T-helper 1 cell treated with Interleukin-12 subunit alpha and Interleukin-12 subunit beta and Interleukin-4 antibody, amounts not matched to agents 30 ng/mL and 1 ng/mL, for 36 hours (primary cell): Measurements from ENCODE around the gene SIN3B. TPM values are rescaled to one million over a fixed set of nuclear protein-coding genes. Genes with fewer than 3 reads are reported as not detected.

Source experiments
- intact Hi-C: fragments of 100-400 bp; cut with micrococcal nuclease; formaldehyde crosslinking; loops from one replicate; pipeline ENCODE4 v1.15.1; 2024
- total RNA-seq: library from RNA; stranded (reverse); gene quantifications from 2 replicates; pipeline ENCODE4 v1.2.3, GENCODE V29; 2022

The SIN3B gene
- total RNA-seq, 1 donor from 2014 or later: 41.0 TPM

DNA sequence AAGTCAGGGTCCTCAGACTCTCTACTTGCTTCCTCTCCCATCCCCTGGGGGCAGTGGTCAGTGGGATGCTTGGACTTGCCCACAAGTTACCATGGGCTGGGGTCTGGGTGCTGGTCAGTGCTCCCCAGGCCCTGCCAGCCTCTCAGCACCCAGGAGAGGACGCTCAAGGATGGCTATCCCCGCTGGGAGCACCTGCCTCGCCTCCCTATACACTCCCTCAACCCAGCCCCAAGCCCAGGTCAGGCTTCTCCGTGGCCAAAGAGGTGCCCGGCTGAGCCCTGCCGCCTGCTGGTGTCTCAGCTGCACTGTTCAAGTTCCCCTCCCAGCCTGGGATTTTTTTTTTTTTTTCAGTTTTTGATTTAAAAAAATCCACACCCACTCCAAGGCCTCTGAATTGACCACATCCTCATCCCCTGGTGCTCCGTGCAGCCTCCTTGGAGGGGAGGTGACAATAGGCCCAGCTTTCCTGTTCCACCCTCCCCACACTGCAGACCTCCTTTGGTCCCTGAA lies 70.4 kb downstream of the SIN3B start:
- intact Hi-C loops: loop anchor here (1.0 to 10.0 kb wide), 4 partner anchors 123 to 328 kb away; partner anchors contain the start of gene OCEL1

DNA sequence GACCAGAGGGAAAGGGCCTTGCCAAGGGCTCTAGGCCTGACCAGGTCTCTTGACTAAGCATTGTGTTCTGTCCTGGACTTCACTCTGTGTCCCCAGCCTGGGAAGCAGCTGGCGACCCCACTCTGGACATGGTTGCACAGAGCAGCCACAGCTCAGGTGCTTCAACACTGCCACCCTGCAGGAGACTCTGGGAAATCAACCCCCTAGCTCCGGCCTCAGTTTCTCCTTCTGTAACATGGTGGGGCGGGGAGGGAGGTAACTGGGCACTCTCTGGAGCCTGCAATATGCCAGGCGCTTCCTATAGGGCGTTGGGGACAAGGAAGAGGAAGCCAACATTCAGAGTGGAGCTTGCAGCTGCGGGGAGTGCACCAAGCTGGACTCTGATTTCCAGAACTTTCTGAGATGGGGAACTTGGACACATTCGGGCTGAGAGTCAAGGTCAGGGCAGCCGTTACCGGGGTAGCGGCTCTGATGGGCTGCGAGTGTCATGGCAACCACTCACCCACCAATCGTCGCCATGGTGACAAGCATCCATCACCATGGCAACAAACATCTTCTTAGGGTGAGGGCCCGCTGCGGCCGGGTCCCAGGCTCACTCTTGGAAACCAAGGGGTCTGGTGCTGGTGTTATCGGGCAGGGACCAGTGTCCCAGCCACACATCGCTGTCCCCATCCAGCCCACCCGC lies 72.4 kb downstream of the SIN3B start:
- intact Hi-C loops: no loop called here

DNA sequence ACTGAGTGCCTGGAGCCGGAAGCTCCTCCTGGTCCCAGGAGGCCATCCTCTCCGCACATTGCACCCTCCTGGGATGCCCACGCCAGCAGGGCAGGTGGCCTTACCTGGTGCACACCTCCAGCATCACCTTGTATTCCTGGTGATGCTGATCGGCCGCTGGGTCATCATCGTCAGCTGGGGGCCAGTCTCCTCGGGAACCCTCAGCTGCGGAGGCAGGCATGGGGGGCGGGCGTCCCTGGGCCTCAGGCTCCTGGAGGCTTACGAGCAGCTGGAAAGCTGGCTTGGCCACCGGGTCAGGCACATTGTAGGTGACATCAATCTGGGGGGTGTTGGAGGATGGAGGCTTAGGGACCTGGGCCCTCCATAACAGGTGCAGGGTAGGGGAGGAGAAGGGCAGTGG lies 73.3 kb downstream of the SIN3B start:
- intact Hi-C loops: no loop called here

DNA sequence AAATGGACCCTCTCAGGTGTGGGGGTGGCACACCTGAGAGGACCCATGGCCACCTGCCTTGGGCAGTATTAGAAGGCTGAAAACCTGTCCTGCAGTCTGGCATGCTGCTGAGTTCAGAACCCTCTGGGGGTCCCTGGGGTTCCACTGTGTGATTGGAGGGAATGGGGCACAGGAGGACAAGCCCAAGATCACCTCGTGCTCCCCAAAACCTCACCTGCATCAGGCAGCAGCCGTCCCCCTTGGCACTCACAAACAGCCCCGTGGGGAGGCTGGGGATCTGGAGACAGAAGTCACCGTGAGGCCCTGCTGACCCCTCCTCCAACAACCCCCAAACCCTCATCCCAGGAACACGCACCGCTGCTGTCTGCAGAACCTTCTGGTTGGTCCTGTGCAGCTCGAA lies 74.1 kb downstream of the SIN3B start:
- intact Hi-C loops: no loop called here

DNA sequence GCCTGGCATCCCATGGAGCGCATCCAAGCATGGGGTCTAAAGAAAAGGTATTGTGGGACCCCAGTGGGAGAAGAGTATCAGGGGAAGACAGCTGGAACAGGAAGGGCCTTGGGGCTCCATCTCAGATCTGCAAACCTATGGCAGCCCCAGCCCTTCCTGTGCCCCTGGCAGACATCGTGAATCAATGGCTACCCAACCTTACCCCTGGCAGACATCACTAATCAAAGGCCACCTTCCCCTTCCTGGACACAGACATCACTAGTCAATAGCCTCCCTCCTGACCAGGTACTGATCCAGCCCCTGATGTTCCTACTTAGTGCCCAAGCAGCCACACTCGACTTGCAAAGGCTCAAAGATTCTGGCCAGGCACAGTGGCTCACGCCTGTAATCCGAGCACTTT lies 75.4 kb downstream of the SIN3B start:
- intact Hi-C loops: no loop called here

DNA sequence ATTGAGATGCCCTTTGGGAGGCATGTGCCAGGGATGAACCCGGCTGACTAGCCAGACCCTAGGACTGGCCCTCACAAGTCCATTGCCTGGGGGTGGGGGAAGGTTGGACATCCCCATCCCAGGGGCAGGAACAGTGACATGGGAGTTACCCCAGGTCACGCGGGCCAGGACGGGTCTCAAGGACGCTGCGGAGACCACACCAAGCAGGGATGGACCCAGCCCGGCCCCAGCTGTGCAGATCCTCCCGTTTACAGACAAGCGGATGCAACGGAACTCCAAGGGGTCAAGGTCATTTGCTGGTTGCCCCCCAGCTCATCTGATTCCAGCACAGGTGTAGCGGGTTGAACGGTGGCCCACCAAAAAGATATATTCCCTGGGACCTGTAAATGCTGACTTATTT lies 79.6 kb downstream of the SIN3B start:
- intact Hi-C loops: no loop called here

DNA sequence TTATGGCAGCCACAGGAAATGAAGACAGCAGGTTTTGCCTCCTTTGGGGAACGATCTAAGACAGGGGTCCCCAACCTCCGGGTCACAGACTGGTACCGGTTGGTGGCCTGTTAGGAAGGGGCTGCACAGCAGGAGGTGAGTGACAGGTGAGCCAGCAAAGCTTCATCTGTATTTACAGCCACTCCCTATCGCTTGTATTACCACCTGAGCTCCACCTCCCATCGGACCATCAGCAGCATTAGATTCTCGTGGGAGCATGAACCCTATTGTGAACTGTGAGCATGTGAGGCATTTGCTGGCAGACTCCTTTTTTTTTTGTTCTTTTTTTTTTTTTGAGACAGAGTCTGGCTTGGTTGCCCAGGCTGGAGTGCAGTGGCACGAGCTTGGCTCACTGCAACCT lies 81.8 kb downstream of the SIN3B start:
- intact Hi-C loops: no loop called here

DNA sequence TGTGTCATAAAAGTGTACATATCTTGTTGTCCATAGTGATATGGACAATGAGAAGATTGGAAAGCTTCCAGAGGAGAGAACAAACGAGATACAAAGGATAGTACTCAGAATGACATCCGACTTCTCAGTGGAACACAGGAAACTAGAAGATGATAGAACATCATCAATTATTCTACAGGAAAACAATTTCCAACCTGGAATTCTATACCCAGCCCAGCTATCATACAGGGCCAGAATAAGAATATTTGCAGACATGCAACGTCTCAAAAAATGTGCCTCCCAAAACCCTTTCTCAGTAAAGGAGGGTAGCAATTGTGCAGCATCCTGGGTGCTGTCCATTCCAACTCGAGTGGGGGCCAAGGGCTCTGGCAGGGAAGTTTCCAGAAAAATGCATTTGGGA lies 83.6 kb downstream of the SIN3B start:
- intact Hi-C loops: no loop called here

DNA sequence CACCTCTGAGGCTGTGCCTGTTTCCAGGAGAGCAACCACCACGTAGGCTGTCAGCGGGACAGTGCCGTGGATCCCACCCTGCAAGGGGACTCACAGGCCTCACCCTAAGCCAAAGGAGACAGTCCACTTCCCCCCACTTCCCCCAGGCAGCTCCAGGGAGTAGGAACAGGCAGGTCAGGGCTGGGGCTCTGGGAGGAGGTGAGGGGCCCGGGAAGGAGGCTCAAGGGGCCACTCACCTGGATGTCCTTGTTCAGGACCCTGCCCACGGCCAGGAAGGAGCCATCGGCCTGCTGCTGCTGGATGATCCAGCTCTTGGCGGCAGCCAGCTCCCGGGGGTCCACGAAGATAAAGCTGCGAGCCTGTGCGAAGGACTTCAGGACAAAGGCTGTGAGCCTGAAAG lies 85.2 kb downstream of the SIN3B start:
- intact Hi-C loops: no loop called here

DNA sequence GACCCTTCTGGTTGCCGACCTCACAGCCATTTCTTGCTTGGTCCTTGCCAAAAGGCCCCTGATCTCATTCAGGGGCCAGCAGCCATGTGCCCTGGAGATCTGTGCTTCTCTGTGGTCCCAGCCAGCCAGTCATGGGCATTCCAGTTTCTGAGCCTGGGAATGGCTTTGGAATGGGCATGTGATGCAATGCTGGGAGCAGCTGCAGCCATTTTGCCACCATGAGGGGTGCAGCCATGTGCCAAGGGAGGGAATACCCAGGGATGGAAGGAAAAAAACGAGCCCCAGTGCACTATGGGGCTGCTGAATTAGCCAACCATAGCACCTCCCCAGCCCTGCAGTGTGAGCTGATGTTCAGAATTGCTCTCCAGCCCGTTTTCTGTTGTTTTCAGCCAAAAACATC lies 85.9 kb downstream of the SIN3B start:
- intact Hi-C loops: no loop called here

DNA sequence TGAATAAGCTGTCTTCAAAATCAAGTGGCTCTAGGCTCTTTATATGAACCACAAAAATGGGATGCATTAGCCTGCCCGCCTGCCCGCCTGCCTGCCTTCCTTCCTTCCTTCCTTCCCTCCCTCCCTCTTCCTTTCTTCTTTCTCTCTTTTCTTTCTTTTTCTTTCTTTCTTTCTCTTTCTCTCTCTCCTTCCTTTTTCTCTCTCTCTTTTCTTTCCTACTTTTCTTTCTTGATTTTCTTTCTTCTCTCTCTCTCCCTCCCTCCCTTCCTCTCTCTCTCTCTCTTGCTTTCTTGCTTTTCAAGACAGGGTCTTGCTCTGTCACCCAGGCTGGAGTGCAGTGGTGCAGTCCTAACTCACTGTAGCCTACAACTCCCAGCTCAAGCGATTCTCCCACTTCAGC lies 86.5 kb downstream of the SIN3B start:
- intact Hi-C loops: no loop called here

DNA sequence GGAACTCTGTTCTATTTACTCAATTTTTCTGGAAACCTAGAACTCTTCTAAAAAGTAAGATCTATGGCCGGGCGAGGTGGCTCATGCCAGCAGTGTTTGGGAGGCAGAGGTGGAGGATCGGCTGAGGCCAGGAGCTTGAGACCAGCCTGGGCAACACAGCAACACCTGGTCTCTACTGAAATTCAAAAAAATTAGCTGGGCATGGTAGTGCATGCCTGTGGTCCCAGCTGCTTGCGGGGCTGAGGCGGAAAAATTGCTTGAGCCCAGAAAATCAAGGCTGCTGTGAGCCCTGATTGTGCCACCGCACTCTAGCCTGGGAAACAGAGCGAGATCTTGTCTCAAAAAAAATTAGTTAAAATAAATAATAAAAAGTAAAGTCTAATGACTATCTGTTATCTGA lies 88.2 kb downstream of the SIN3B start:
- intact Hi-C loops: no loop called here

DNA sequence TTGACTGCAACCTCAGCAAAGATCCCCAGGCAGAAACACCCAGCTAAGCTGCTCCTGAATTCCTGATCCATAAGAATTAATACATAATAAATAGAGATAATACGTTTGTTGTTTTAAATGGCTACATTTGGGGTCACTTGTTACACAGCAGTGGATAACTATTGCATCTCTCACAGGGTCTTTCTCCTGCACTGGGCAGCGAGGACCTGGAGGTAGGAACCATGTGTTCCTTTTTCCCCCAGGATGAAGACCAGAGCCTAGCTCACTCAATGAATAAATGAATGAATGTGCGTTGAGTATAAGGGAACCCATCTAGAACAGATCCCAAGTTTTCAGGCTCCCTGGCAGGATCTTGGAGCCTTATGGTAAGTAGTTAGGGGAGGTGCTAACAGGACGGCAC lies 90.3 kb downstream of the SIN3B start:
- intact Hi-C loops: no loop called here

DNA sequence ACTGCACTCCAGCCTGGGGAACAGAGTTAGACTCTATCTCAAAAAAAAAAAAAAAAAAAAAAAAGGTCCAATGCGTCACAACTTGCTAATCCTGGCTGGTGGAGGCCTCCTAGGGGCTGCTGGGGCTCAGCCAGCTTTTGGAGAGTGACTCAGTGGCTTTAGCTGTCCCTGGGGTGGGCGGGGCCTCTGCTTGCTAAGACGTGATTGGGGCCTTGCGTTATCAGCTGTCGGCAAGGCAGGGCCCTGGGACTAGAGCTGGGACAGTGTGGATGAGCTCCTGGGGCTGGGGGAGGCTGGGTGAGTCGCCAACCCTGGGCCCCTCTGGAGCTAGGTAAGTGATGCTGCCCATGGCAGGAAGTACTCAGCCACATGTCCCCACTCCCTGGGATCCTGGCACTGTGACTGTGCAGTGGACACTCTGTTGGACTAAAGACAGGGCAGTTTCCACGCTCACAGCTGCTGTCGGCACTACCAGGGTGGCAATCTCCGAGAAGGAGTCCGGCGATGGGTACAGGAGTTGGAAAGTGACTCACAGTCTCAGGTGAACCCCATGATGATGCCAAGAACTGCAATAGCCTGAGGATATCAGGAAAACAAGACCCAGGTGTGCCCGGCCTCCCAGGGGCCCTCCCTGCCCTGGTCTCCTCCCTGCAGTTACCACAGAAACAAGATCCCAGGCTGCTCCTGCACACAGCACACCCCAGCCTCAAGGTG lies 91.8 kb downstream of the SIN3B start:
- intact Hi-C loops: no loop called here

DNA sequence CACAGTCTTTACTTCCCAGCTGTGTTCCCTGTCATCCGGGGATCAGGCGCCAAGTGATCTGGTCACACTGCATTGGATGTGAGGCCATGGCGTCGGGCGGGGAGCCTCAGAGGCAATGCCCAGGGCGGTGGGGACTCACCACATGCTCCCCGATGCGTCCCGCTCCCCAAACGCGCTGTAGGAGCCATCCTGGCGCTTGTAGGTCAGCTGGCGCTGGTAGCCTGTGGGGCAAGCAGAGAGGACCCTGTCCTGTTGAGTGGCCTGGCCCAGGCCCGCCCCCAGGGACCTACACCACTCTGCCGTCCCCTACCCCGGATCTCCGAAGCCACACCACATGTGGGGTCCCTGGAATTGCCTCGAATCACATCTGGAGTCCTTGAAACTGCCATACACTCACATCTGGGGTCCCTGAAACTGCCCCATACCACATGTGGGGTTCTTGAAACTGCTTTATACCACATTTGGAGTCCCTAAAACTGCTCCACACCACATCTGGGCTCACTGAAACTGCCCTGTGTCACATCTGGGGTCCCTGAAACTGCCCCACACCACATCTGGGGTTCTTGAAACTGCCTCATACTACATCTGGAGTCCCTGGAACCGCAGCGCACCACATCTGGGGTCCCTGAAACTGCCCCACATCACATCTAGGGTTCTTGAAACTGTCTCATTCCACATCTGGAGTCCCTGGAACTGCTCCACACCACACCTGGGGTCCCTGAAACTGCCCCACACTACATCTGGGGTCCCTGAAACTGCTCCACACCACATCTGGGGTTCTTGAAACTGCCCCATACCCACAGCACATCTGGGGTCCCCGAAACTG lies 92.8 kb downstream of the SIN3B start:
- intact Hi-C loops: no loop called here

DNA sequence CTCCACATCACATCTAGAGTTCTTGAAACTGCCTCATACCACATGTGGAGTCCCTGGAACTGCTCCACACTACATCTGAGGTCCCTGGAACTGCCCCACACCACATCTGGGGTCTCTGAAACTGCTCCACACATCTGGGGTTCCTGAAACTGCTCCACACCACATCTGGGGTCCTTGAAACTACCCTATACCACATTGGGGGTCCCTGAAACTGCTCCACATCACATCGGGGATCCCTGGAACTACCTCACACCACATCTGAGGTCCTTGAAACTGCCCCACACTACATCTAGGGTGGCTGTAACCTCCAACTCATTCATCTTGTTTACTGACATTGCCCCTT lies 93.4 kb downstream of the SIN3B start:
- intact Hi-C loops: no loop called here

DNA sequence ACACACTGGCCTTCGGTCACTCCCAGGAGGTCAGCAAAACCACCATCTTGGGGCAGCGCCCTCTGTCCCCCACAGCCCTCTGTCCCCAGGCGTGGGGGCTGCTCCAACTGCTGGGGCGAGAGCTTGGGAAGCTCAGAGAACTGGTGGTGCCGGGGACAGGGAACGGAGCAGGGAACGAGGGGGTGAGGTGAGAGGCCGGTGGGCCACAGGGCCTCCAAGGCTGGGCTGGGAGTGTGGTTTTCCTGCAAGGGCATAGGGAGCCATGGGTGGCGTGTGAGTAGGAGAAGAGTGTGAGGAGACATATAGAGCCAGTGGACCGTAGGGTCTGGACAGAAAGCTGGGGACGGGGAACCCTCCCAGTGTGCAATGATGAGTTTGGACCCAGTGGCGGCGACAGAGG lies 93.8 kb downstream of the SIN3B start:
- intact Hi-C loops: no loop called here

DNA sequence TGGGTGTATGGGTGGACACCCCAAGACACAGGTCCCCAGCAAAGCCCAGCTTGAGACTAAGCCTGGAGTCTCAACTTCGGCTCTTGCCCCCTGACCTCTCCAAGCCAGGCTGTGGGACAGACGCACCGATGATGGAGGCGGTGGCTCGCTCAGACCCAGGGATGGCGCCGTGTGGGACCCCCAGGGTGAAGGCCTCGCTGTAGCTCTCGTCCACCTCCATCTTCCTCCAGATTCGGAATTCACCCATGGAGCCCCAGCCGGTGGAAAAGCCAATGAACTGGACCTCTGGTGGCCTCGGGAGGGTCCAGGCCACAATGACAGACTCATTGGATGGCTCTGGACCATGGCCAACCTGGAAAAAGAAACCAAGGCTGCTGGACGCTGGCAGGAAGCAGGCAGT lies 98.7 kb downstream of the SIN3B start:
- intact Hi-C loops: no loop called here

DNA sequence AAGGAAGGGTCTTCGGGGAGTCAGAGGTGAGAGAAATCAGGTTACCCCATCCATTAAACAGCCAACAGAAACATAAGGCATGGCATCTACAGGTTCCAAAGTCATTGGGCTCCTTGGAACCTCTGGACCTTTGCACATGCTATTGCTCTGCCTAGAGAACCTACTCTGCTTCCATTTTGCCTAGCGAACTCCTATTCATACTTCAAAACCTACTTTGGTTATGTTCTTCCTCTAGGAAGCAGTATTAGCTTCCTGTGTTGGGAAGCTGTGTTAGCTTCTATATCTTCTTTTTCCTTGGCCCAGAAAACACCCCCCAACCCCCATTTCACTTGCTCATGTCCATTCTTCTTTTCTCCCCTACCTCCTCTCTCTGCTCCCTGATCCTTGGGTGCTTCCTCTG lies 99.2 kb downstream of the SIN3B start:
- intact Hi-C loops: no loop called here

DNA sequence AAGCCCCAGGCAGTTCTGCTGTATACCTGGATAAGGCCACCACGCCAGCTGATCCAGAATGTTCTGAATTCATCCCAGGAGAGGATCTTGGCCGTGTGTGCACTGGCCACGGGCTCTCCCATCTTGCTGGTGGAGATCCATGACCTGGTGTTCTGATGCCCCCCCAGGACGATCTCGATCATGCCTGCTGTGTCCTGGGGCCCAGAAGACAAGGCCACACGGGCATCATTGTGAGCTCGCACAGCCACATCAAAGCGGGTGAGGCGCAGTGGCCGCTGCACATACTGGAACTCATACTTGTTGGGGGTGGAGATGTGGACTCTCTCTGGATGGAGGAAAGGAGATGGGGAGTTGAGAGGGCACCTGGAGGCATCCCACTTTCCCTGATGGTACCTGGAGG lies 99.7 kb downstream of the SIN3B start:
- intact Hi-C loops: no loop called here
